ENCODE results near the gene TLE1.

Gene TLE1

GRCh38 chr9:81634915-81635516 is 54.3 kb downstream of the TLE1 start:
- Mint-ChIP-seq H3K27me3 (no peaks in the 10 kb centered on the region), H3K4me3 (no peak overlapping the region), H3K27ac (no peak overlapping the region), H3K36me3 (ENCODE audit: insufficient read depth) (peaks cover 12% of the 10 kb centered on the region), H3K9me3 (peaks cover 0 to 2% of the 10 kb centered on the region in 2 donors), H3K4me1 (ENCODE audit: low read depth in 2 of 2) (peaks cover 0 to 3% of the 10 kb centered on the region in 2 donors)
- ATAC-seq (replicated peaks) (no peak), DNase-seq (no peak)

GRCh38 chr9:81633952-81634854 is 55.1 kb downstream of the TLE1 start:
- peaks cover 0 to 2% of the 10 kb centered on the region in 2 donors for H3K9me3 Mint-ChIP-seq

GRCh38 chr9:81632599-81632998 is 56.7 kb downstream of the TLE1 start:
- no peak for DNase-seq
- H3K4me1 Mint-ChIP-seq (ENCODE audit: low read depth in 2 of 2), result no peaks in the 10 kb centered on the region
- no peaks in the 10 kb centered on the region for H3K27me3 Mint-ChIP-seq
- ATAC-seq (replicated peaks), result no peak
- peaks cover 8% of the 10 kb centered on the region for H3K36me3 Mint-ChIP-seq (ENCODE audit: insufficient read depth)
- H3K27ac Mint-ChIP-seq, result no peak overlapping the region
- H3K4me3 Mint-ChIP-seq, result no peak overlapping the region
- H3K9me3 Mint-ChIP-seq, result peaks cover 0 to 2% of the 10 kb centered on the region in 2 donors

More at GRCh38 chr9:81633952-81634854, 55.1 kb downstream of the TLE1 start:
- Mint-ChIP-seq H3K4me1 (ENCODE audit: low read depth in 2 of 2) (peaks cover 0 to 3% of the 10 kb centered on the region in 2 donors), H3K27ac (no peak overlapping the region), H3K4me3 (no peak overlapping the region), H3K36me3 (ENCODE audit: insufficient read depth) (peaks cover 12% of the 10 kb centered on the region), H3K27me3 (no peaks in the 10 kb centered on the region)
- ATAC-seq (replicated peaks), result no peak
- DNase-seq, result no peak

- ATAC-seq (replicated peaks) (no peak), DNase-seq (no peak)
- Mint-ChIP-seq H3K27me3 (no peaks in the 10 kb centered on the region), H3K4me3 (no peak overlapping the region), H3K27ac (no peak overlapping the region), H3K36me3 (ENCODE audit: insufficient read depth) (peaks cover 8% of the 10 kb centered on the region), H3K4me1 (ENCODE audit: low read depth in 2 of 2) (no peaks in the 10 kb centered on the region), H3K9me3 (peaks cover 0 to 3% of the 10 kb centered on the region in 2 donors)
Observed at GRCh38 chr9:81631218-81631745, 58.1 kb downstream of the TLE1 start.

GRCh38 chr9:81629440-81629839 is 59.9 kb downstream of the TLE1 start:
- Mint-ChIP-seq H3K27me3 (no peaks in the 10 kb centered on the region), H3K36me3 (ENCODE audit: insufficient read depth) (peaks cover 8% of the 10 kb centered on the region), H3K27ac (no peak overlapping the region), H3K4me3 (no peak overlapping the region), H3K9me3 (peaks cover 0 to 4% of the 10 kb centered on the region in 2 donors), H3K4me1 (ENCODE audit: low read depth in 2 of 2) (no peaks in the 10 kb centered on the region)
- DNase-seq (no peak), ATAC-seq (replicated peaks) (no peak)

- Mint-ChIP-seq H3K4me1 (ENCODE audit: low read depth in 2 of 2) (no peaks in the 10 kb centered on the region), H3K4me3 (no peak overlapping the region), H3K36me3 (ENCODE audit: insufficient read depth) (peaks cover 8% of the 10 kb centered on the region), H3K27ac (no peak overlapping the region), H3K27me3 (no peaks in the 10 kb centered on the region), H3K9me3 (peaks cover 0 to 7% of the 10 kb centered on the region in 2 donors)
- DNase-seq (no peak), ATAC-seq (replicated peaks) (no peak)
Observed at GRCh38 chr9:81628897-81629296, 60.5 kb downstream of the TLE1 start.

GRCh38 chr9:81627481-81627880 is 61.9 kb downstream of the TLE1 start:
- Mint-ChIP-seq H3K4me3 (no peak overlapping the region), H3K9me3 (peaks cover 0 to 11% of the 10 kb centered on the region in 2 donors), H3K27ac (no peak overlapping the region), H3K36me3 (ENCODE audit: insufficient read depth) (peaks cover 2% of the 10 kb centered on the region), H3K27me3 (no peaks in the 10 kb centered on the region), H3K4me1 (ENCODE audit: low read depth in 2 of 2) (no peaks in the 10 kb centered on the region)
- ATAC-seq (replicated peaks), result no peak
- no peak for DNase-seq

GRCh38 chr9:81626511-81626910 is 62.8 kb downstream of the TLE1 start:
- no peak overlapping the region for H3K4me3 Mint-ChIP-seq
- no peak overlapping the region for H3K27ac Mint-ChIP-seq
- H3K9me3 Mint-ChIP-seq, result peaks cover 0 to 9% of the 10 kb centered on the region in 2 donors
- no peaks in the 10 kb centered on the region for H3K4me1 Mint-ChIP-seq (ENCODE audit: low read depth in 2 of 2)
- ATAC-seq (replicated peaks), result no peak
- DNase-seq, result no peak
- no peaks in the 10 kb centered on the region for H3K27me3 Mint-ChIP-seq
- no peaks in the 10 kb centered on the region for H3K36me3 Mint-ChIP-seq (ENCODE audit: insufficient read depth)

GRCh38 chr9:81625969-81626368 is 63.4 kb downstream of the TLE1 start:
- H3K4me3 Mint-ChIP-seq, result no peak overlapping the region
- DNase-seq (no peak), ATAC-seq (replicated peaks) (no peak)
- H3K27ac Mint-ChIP-seq, result no peak overlapping the region
- no peaks in the 10 kb centered on the region for H3K4me1 Mint-ChIP-seq (ENCODE audit: low read depth in 2 of 2)
- H3K27me3 Mint-ChIP-seq, result no peaks in the 10 kb centered on the region
- H3K36me3 Mint-ChIP-seq (ENCODE audit: insufficient read depth), result no peaks in the 10 kb centered on the region
- peaks cover 0 to 9% of the 10 kb centered on the region in 2 donors for H3K9me3 Mint-ChIP-seq

GRCh38 chr9:81623778-81624177 is 65.6 kb downstream of the TLE1 start:
- H3K36me3 Mint-ChIP-seq (ENCODE audit: insufficient read depth), result no peaks in the 10 kb centered on the region
- H3K27ac Mint-ChIP-seq, result no peak overlapping the region
- no peak for DNase-seq
- no peaks in the 10 kb centered on the region for H3K27me3 Mint-ChIP-seq
- peaks cover 0 to 12% of the 10 kb centered on the region in 2 donors for H3K9me3 Mint-ChIP-seq
- no peak overlapping the region for H3K4me3 Mint-ChIP-seq
- peaks cover 0 to 6% of the 10 kb centered on the region in 2 donors for H3K4me1 Mint-ChIP-seq (ENCODE audit: low read depth in 2 of 2)
- ATAC-seq (replicated peaks), result no peak

GRCh38 chr9:81622471-81623255 is 66.7 kb downstream of the TLE1 start:
- no peak overlapping the region for H3K27ac Mint-ChIP-seq
- H3K4me1 Mint-ChIP-seq (ENCODE audit: low read depth in 2 of 2), result peaks cover 0 to 6% of the 10 kb centered on the region in 2 donors
- DNase-seq (no peak), ATAC-seq (replicated peaks) (no peak)
- H3K27me3 Mint-ChIP-seq, result no peaks in the 10 kb centered on the region
- H3K4me3 Mint-ChIP-seq, result no peak overlapping the region
- H3K36me3 Mint-ChIP-seq (ENCODE audit: insufficient read depth), result no peaks in the 10 kb centered on the region
- peaks cover 0 to 12% of the 10 kb centered on the region in 2 donors for H3K9me3 Mint-ChIP-seq

- DNase-seq, result no peak
- Mint-ChIP-seq H3K27me3 (no peaks in the 10 kb centered on the region), H3K4me1 (ENCODE audit: low read depth in 2 of 2) (peaks cover 0 to 6% of the 10 kb centered on the region in 2 donors), H3K27ac (no peak overlapping the region), H3K36me3 (ENCODE audit: insufficient read depth) (no peaks in the 10 kb centered on the region), H3K9me3 (peaks cover 0 to 12% of the 10 kb centered on the region in 2 donors), H3K4me3 (no peak overlapping the region)
- no peak for ATAC-seq (replicated peaks)
Observed at GRCh38 chr9:81621785-81622259, 67.5 kb downstream of the TLE1 start.

- no peaks in the 10 kb centered on the region for H3K36me3 Mint-ChIP-seq (ENCODE audit: insufficient read depth)
Observed at GRCh38 chr9:81621118-81621517, 68.2 kb downstream of the TLE1 start.

More at GRCh38 chr9:81621118-81621517, 68.2 kb downstream of the TLE1 start:
- no peak overlapping the region for H3K27ac Mint-ChIP-seq
- no peaks in the 10 kb centered on the region for H3K27me3 Mint-ChIP-seq
- H3K4me1 Mint-ChIP-seq (ENCODE audit: low read depth in 2 of 2), result peaks cover 0 to 6% of the 10 kb centered on the region in 2 donors
- H3K4me3 Mint-ChIP-seq, result no peak overlapping the region
- DNase-seq (no peak), ATAC-seq (replicated peaks) (no peak)
- H3K9me3 Mint-ChIP-seq, result peaks cover 0 to 12% of the 10 kb centered on the region in 2 donors
